GM19035 (cell line): Measurements from ENCODE around the gene FANCC.
"Not testable (repeated sequence)": the region's sequence is repeated elsewhere in the genome, so short reads cannot be mapped to it uniquely, and the experiment has no call there.

ENCODE experiments used
- ATAC-seq: cut with Tn5 transposase; IDR thresholded peaks from one replicate; pipeline ENCODE4 v1.9.1; 2021; ENCODE audit not compliant: unreplicated experiment

FANCC gene

GRCh38 chr9:95330720-95331404 is 13.4 kb upstream of the FANCC start:
- ATAC-seq = no peak

DNA sequence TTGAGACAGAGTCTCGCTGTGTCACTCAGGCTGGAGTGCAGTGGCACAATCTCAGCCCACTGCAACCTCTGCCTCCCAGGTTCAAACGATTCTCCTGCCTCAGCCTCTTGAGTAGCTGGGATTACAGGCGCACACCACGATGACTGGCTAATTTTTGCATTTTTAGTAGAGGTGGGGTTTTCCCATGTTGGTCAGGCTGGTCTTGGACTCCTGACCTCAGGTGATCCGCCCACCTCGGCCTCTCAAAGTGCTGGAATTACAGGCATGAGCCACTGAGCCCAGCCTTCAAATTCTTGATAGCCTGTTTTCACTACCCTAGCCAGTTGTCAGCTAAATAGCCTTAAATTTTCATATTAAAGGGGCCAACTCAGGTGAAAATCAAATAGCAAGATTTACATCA is 11.6 kb upstream of the FANCC start:
- ATAC-seq = not testable (repeated sequence)

DNA sequence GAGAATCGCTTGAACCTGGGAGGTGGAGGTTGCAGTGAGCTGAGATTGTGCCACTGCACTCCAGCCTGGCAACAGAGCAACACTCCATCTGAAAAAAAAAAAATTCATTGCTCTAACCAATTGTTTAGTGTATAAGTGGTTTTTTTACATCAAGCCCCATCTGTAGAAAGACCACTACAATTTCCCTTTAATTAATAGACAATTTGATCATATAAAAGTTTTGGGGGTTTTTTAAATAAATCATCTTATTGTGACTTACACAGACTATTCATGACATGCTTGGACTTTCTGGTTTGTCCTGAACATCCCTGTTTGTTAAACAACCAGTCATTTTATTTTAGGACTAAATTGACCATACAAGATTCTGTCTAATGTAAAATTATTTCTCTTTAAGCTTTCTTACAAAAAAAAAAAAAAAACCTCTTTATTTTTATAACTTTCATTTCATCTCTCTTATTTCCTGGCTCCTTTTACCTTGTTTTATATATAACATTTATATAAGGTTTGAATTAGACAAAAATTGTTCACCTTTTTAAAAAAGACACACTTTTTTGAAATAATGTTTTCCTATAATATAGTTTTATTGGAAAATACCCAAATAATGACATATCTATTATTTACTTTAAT is 9.8 kb upstream of the FANCC start:
- ATAC-seq = no peak

- no peak for ATAC-seq
These were observed 7.7 kb upstream of the FANCC start for GRCh38 chr9:95325221-95325620.

DNA sequence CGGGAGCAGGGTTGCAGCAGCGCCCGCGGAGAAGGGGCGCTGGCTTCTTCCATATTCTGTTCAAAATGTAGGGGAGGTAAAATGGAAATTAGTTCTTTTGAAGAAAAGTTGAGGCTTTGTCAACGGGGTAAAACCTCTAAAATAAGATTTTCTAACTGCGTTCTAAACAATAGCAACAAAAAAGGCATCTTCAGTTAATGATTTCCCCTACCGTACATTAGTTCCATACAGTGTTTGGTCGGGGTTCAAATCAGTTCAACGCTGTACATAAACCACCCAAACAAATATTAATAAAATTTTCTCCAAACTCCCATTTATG is 343 bp upstream of the FANCC start:
- ATAC-seq = no peak

DNA sequence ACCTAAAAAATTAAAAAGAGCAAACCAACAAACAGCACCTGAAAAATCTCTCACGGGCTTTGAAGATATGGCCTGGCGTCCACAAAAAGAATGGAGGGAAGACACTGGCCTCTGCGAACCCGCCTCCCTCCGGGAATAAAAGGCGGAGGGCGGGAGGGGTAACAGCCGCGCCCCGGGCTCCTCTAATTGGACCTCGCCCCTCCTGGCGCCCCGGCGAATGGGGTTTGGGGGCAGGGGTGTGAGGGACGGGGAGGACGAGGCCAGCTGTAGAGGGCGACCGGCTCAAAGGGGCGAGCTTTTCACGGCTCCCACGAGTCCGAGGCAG is 753 bp downstream of the FANCC start:
- peak; percentile 39 for ATAC-seq

DNA sequence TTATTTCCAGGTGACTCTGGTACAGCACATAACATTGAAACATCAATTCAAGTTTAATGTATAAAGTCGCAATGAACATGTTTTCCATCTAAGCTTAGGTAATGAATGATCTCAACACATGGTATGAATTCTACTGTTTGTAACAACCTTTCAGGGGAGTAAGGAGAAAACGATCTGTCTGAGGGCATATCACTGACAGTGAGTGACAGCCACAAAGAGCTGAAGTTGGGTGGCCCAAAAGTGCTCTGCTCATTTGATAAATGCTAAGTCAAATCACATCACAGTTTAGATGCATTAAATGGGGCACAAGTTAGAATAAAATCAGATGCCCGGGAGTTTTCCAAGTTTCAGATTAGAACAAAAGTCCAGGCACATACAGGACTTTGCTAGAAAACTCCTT is 1.2 kb downstream of the FANCC start:
- no peak for ATAC-seq

DNA sequence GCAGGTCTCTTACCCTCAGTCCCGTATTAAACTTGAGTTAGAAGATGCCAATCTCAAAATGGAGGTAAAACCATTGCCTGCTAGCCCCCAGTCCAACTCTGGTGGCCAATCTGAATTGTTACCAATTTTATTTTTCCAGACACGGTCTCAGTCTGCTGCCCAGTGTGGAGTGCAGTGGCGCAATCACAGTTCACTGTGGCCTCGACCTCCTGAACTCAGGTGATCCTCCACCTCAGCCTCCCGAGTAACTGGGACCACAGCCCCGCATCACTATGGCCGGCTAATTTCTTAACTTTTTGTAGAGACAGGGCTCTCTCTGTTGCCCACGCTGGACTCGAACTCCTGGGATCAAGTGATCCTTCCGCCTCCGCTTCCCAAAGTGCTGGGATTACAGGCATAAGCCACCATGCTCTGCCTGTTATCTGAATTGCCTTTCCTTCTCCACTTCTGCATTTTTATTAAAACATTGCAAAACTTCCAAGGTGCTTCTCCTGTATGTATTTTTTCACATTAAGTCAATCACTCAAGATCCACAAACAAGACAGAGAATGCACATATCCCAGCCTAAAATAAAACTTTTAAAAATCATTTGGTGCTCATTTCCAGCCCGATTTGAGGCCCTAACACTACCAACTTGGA is 2.3 kb downstream of the FANCC start:
- no peak for ATAC-seq

DNA sequence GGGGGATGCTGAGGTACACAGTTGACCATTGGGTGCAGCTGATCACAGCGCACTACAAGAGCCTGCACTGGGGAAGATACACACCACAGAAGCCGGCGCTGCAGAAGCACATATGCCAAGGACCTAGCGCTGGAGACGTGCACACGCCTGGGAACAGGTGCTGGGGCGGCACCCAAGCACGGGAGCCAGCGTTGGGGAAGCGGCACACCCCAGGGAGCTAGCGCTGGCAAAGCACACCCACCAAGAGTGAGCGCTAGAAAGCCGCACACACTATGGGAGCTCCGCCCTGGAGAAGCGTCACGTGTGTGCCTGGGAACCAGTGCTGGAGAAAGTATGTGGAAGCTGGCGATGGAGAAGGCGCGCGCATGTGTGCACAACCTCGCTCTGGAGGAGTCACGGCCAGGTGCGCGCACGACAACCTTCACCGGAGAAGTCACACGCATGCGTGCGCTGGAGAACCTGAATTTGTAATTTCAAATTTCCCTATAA is 4.5 kb downstream of the FANCC start:
- no peak for ATAC-seq

DNA sequence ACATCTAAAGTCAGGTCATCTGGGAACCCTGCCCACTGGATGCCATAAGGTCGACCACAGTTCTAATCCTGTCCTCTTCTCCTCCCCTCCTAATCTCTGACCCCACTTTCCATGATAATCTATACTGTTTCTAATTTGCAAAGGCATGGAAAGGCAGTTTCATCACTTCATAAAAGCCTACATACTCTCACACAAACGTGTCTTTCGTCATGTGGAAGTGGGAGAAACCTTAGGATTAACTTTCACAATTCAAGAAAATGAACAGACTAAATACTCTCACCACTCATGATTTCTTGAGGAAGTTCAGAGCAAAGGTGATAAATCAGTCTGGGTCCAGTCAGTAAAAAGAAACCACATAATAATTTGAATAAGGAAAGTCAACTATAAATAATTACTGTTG is 5.5 kb downstream of the FANCC start:
- no peak for ATAC-seq

GRCh38 chr9:95307538-95307937 is 10.0 kb downstream of the FANCC start:
- ATAC-seq = no peak

DNA sequence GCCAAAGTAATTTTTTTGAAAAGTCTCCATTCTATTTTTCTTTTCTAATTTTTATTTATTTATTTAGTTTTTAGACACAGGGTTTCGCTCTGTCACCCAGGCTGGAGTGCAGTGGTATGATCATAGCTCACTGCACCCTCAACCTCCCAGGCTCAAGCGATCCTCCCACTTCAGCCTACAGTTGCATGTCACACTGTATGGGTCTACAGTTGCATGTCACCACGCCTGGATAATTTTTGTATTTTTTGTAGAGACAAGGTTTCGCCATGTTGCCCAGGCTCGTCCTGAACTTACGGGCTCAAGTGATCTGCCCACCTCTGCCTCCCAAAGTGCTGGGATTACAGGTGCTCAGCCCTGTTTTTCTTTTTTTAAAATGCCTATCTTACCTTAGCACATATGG is 10.7 kb downstream of the FANCC start:
- ATAC-seq = no peak

GRCh38 chr9:95305770-95306492 is 11.6 kb downstream of the FANCC start:
- no peak for ATAC-seq

- ATAC-seq = no peak
These were observed 15.0 kb downstream of the FANCC start for GRCh38 chr9:95302479-95302878.

- no peak for ATAC-seq
These were observed 19.7 kb downstream of the FANCC start for GRCh38 chr9:95297760-95298159.

DNA sequence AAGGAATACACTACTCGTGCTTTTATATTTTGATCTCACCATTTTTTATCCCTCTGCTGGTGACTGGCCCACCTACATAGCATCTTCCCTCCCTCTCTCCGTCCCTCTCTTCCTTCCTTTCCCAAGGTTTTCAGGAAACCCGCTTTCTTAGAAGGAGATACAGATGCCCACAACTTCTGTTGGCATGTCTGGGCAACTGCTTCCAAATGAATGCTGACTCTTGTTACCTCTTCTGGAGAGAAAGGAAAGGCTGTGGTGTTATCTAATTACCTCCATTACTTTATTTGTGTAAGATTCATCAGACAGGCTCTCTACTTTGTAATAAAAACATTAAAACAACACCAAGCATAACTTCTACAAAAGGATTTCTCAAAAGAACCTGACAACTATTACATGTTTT is 20.2 kb downstream of the FANCC start:
- ATAC-seq = no peak

DNA sequence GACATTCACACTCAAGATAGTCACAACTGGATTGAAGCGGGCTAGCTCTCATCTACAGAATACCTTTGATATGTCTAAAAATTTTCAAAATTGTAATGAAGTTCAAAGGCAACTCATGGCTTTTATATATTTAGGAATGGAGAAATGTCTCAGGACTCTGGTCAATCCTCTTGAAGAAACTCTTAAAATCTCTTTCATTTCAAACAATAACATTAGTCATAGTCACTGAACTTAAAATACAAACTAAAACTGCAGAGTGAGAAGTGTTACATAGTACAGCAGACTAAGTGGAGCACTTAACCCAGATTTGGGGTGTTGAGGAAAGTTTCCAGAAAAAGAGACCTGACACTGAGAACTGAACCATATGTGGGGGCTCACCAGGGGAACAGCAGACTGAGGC is 20.7 kb downstream of the FANCC start:
- no peak for ATAC-seq

GRCh38 chr9:95293296-95293695 is 24.2 kb downstream of the FANCC start:
- not testable (repeated sequence) for ATAC-seq

- ATAC-seq = no peak
These were observed 25.3 kb downstream of the FANCC start for GRCh38 chr9:95292226-95292625.

- ATAC-seq = no peak
These were observed 31.4 kb downstream of the FANCC start for GRCh38 chr9:95286151-95286550.

DNA sequence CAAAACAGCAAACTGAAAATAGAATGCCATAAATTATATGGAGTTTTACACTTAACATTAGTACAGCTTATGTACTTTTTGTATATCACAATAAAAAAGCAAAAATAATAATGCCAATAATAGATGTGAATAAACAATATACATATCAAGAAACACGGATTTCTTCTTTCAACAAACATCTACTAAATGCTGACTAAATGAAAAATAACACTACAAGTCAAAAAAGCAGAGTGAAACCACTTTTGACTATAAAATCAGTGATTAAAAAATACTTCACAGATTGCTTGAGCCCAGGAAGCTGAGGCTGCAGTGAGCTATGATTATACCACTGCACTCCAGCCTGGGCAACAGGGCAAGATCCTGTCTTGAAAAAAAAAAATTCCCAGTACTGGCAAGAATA is 32.2 kb downstream of the FANCC start:
- ATAC-seq = no peak
